Measurements from ENCODE around the gene AKAP6. TPM values are rescaled to one million over a fixed set of nuclear protein-coding genes. Genes with fewer than 3 reads are reported as not detected.

AKAP6 gene
- total RNA-seq, 1 donor from 2014 or later = 8.5 TPM

DNA sequence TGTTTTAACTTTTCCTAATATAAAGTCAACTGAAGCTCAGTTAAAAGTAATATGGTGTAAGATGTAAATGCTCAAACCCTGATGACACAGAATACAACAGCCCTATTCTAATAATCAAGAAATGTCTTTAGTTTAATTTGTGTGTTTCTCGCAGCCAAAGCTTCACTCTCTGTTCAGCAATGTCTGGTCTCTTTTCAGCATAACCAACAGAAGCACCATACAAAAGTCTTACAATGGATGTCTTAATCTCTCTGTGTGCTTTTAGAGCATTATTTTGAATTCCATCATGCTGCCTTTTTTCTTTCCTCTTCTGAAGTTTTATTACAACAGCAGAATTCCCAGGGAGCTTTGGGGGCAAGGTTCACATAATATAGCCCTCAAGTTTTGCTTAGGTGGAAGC lies 399.4 kb downstream of the AKAP6 start:
- no peaks in the 10 kb centered on the region for H3K9me3 Mint-ChIP-seq
- TF ChIP-seq, protein P1, sequence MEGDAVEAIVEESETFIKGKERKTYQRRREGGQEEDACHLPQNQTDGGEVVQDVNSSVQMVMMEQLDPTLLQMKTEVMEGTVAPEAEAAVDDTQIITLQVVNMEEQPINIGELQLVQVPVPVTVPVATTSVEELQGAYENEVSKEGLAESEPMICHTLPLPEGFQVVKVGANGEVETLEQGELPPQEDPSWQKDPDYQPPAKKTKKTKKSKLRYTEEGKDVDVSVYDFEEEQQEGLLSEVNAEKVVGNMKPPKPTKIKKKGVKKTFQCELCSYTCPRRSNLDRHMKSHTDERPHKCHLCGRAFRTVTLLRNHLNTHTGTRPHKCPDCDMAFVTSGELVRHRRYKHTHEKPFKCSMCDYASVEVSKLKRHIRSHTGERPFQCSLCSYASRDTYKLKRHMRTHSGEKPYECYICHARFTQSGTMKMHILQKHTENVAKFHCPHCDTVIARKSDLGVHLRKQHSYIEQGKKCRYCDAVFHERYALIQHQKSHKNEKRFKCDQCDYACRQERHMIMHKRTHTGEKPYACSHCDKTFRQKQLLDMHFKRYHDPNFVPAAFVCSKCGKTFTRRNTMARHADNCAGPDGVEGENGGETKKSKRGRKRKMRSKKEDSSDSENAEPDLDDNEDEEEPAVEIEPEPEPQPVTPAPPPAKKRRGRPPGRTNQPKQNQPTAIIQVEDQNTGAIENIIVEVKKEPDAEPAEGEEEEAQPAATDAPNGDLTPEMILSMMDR (IDR thresholded peaks at IDR 0.05; ENCODE audit: unreplicated experiment) = no peak
- no peak overlapping the region for H3K27ac Mint-ChIP-seq
- no peak overlapping the region for H3K4me3 Mint-ChIP-seq
- no peak for DNase-seq (ENCODE audit: low spot score in 2 of 2, unreplicated experiment in 2 of 2)
- no peaks in the 10 kb centered on the region for H3K36me3 Mint-ChIP-seq
- H3K27me3 Mint-ChIP-seq (ENCODE audit: low read depth) = no peaks in the 10 kb centered on the region
- peaks cover 22% of the 10 kb centered on the region for H3K4me1 Mint-ChIP-seq

DNA sequence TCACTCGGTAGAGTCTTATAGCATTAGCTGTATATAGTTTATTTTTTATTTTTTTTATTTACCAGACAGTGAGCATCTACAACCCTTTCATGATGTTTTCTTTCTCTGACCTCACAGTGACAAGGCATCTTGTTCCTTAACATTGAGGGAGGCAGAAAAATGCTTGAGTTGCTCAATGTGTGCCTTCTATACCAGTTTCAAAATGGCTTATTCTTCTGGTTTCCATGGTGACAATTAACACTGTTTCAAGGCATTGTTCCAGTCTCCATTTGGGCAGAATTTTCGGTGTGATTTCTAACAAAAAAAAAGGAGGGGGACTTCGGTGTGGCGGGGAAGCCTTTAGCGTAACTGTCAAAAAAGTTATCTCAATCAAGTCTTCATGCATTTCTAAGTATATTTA lies 399.9 kb downstream of the AKAP6 start:
- TF ChIP-seq, protein P1 (IDR thresholded peaks at IDR 0.05; ENCODE audit: unreplicated experiment) = no peak
- Mint-ChIP-seq H3K27me3 (ENCODE audit: low read depth) (no peaks in the 10 kb centered on the region), H3K4me1 (peaks cover 20% of the 10 kb centered on the region), H3K36me3 (no peaks in the 10 kb centered on the region), H3K9me3 (no peaks in the 10 kb centered on the region), H3K4me3 (no peak overlapping the region), H3K27ac (no peak overlapping the region)
- no peak for DNase-seq (ENCODE audit: low spot score in 2 of 2, unreplicated experiment in 2 of 2)

DNA sequence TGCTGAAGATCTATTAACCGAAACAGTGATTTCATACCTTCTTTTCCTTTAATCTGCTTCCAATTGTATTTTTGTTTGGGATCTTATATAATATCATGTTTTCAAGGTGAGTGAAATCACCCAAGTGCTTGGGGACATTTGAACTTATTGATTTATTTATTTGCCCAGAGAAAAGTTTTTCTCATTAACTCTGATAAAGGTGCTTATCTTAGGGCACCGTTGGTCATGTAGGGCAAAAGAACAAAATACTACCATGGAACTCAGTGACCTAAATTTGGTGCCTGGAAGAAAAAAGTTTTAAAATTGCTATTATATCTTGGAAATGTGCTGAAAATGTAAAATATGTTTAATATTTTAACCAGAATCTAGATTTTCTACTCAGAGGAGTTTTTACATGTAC lies 402.2 kb downstream of the AKAP6 start:
- peaks cover 2% of the 10 kb centered on the region for H3K4me1 Mint-ChIP-seq
- DNase-seq (ENCODE audit: low spot score in 2 of 2, unreplicated experiment in 2 of 2) = no peak
- no peak overlapping the region for H3K27ac Mint-ChIP-seq
- H3K27me3 Mint-ChIP-seq (ENCODE audit: low read depth) = no peaks in the 10 kb centered on the region
- H3K36me3 Mint-ChIP-seq = no peaks in the 10 kb centered on the region
- TF ChIP-seq, protein P1 (IDR thresholded peaks at IDR 0.05; ENCODE audit: unreplicated experiment) = no peak
- no peaks in the 10 kb centered on the region for H3K9me3 Mint-ChIP-seq
- H3K4me3 Mint-ChIP-seq = no peak overlapping the region

DNA sequence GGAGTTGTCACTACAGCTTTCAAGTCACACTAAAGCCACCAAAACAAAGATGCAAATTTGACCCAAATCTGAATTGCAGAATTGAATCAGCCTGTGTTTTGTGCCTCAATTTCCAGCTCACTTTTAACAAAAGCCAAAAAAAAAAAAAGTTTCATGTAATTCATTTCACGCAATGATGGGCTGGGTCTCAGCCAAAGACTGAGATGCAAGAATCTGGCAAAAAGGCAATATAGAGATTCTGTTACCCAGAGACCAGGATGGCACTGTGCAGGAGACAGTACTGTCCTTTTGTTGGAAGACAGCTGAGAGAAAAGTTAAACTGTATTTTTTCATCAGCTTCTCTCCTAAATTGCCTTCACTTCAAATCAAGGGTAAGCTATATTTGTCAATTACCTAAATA lies 403.9 kb downstream of the AKAP6 start:
- no peak overlapping the region for H3K4me3 Mint-ChIP-seq
- no peaks in the 10 kb centered on the region for H3K36me3 Mint-ChIP-seq
- TF ChIP-seq, protein P1 (IDR thresholded peaks at IDR 0.05; ENCODE audit: unreplicated experiment) = no peak
- no peak overlapping the region for H3K27ac Mint-ChIP-seq
- peaks cover 5% of the 10 kb centered on the region for H3K4me1 Mint-ChIP-seq
- no peaks in the 10 kb centered on the region for H3K9me3 Mint-ChIP-seq
- DNase-seq (ENCODE audit: low spot score in 2 of 2, unreplicated experiment in 2 of 2) = no peak
- H3K27me3 Mint-ChIP-seq (ENCODE audit: low read depth) = no peaks in the 10 kb centered on the region

DNA sequence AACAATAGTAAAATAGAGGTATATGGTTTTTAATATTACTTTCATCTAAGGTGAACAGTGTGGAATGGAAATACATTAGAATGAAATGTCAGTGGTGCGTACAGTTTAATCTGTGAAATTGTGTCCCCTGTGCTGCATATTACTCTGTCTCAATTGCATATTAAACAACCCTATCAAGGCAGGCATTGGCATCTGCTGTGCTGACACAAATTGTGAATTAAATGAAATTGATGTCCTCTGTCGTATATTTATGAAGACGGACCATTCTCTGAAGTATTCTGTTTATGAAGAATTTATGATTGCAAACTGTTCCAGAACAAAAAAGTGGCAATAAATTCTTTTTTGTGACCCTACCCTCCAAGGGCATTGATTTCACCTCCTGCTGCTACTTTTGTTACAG lies 405.2 kb downstream of the AKAP6 start:
- Mint-ChIP-seq H3K4me1 (peaks cover 6% of the 10 kb centered on the region), H3K36me3 (no peaks in the 10 kb centered on the region), H3K27ac (no peak overlapping the region), H3K4me3 (no peak overlapping the region), H3K27me3 (ENCODE audit: low read depth) (no peaks in the 10 kb centered on the region), H3K9me3 (no peaks in the 10 kb centered on the region)
- no peak for DNase-seq (ENCODE audit: low spot score in 2 of 2, unreplicated experiment in 2 of 2)
- TF ChIP-seq, protein P1 (IDR thresholded peaks at IDR 0.05; ENCODE audit: unreplicated experiment) = no peak

DNA sequence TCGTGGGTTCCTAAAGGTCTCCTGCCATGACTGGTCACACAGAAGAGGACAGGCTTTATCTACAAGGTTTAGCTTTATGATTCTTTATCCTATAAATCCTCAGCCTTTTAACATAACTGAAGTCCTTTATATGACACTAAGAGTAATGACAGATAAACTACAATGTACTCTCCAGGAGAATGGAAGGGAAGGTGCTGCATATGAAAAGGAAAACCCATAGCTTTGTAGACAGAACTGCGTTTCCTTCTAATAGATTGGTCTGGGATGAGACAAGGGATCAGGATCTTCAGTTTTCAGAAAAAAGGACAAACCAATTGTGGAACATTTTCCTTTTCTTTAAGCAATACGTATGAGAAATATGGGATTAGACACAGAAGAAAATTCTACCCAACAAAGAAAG lies 408.5 kb downstream of the AKAP6 start:
- Mint-ChIP-seq H3K27me3 (ENCODE audit: low read depth) (no peaks in the 10 kb centered on the region), H3K36me3 (peaks cover 3% of the 10 kb centered on the region), H3K4me3 (no peak overlapping the region), H3K9me3 (peaks cover 20% of the 10 kb centered on the region), H3K27ac (no peak overlapping the region), H3K4me1 (peaks cover 6% of the 10 kb centered on the region)
- no peak for DNase-seq (ENCODE audit: low spot score in 2 of 2, unreplicated experiment in 2 of 2)
- TF ChIP-seq, protein P1 (IDR thresholded peaks at IDR 0.05; ENCODE audit: unreplicated experiment) = no peak

Measured in mesothelial cell of epicardium (in vitro differentiated cells).